Activated B cell treated with CpG ODN at 0.5 μM for 24 hours (primary cell): ENCODE data around the gene HK1. TPM values are rescaled to one million over a fixed set of nuclear protein-coding genes. Genes with fewer than 3 reads are reported as not detected.
"Not testable (repeated sequence)": the region's sequence is repeated elsewhere in the genome, so short reads cannot be mapped to it uniquely, and the experiment has no call there.

Source experiments
- ATAC-seq: fragments of 200-7000 bp; cut with Tn5 transposase; one replicate; pipeline ENCODE4 v1.10.0; 2021; ENCODE audit warnings: low read depth, mild to moderate bottlenecking, moderate library complexity
- CTCF ChIA-PET: fragments of 350-600 bp; sonication (Branson Sonifier 250); formaldehyde crosslinking; loops from one replicate; lab custom pipeline; 2021; ENCODE audit warnings: antibody characterized with exemption; lab: Charles Lee
- POLR2A ChIA-PET: fragments of 350-600 bp; sonication (Branson Sonifier 250); formaldehyde crosslinking; loops from one replicate; lab custom pipeline; 2021; ENCODE audit warnings: antibody characterized with exemption; lab: Charles Lee
- DNase-seq: peaks from one replicate; pipeline ENCODE4 v3.0.0; 2022
- H3K27ac Mint-ChIP-seq: one replicate; pipeline ENCODE4 v1.8.0; 2020; ENCODE audit warnings: mixed read lengths
- H3K27me3 Mint-ChIP-seq: one replicate; pipeline ENCODE4 v1.8.0; 2021; ENCODE audit warnings: mixed read lengths
- H3K36me3 Mint-ChIP-seq: one replicate; pipeline ENCODE4 v1.8.0; 2021; ENCODE audit warnings: low read depth, mixed read lengths
- H3K4me1 Mint-ChIP-seq: one replicate; pipeline ENCODE4 v1.8.0; 2021; ENCODE audit warnings: mixed read lengths
- H3K4me3 Mint-ChIP-seq: one replicate; pipeline ENCODE4 v1.8.0; 2020; ENCODE audit warnings: mild to moderate bottlenecking, mixed read lengths
- H3K9me3 Mint-ChIP-seq: one replicate; pipeline ENCODE4 v1.8.0; 2020; ENCODE audit warnings: mixed read lengths
- CTCF ChIP-seq: fragments of 200-600 bp; IDR thresholded peaks from one replicate; pipeline ENCODE4 v1.8.0; 2022; ENCODE audit warnings: antibody characterized with exemption, mild to moderate bottlenecking
- intact Hi-C: fragments of 100-400 bp; cut with micrococcal nuclease; formaldehyde crosslinking; loops from one replicate; pipeline ENCODE4 v1.15.1; 2024
- total RNA-seq: library from RNA; stranded (reverse); gene quantifications from 2 replicates; pipeline ENCODE4 v1.2.3, GENCODE V29; 2022

The HK1 gene
- total RNA-seq, 1 donor from 2014 or later: 47.2 TPM

- TF ChIP-seq CTCF: no peak
Observed at GRCh38 chr10:69303632-69304051, 25.3 kb downstream of the HK1 start.

GRCh38 chr10:69306421-69306820 is 28.1 kb downstream of the HK1 start:
- intact Hi-C loops: no loop called here
- Mint-ChIP-seq H3K27me3 (peaks cover 4% of the 10 kb centered on the region), H3K36me3 (no peaks in the 10 kb centered on the region), H3K4me3 (no peak overlapping the region), H3K9me3 (no peaks in the 10 kb centered on the region), H3K27ac (no peak overlapping the region), H3K4me1 (no peaks in the 10 kb centered on the region)
- no peak for TF ChIP-seq CTCF
- ATAC-seq (no peak), DNase-seq (no peak)
- POLR2A ChIA-PET: no interaction called here
- CTCF ChIA-PET: no interaction called here

More at GRCh38 chr10:69303632-69304051, 25.3 kb downstream of the HK1 start:
- peaks cover 4% of the 10 kb centered on the region for H3K27me3 Mint-ChIP-seq
- ATAC-seq (no peak), DNase-seq (no peak)
- no peaks in the 10 kb centered on the region for H3K9me3 Mint-ChIP-seq
- CTCF ChIA-PET: no interaction called here
- POLR2A ChIA-PET: no interaction called here
- H3K36me3 Mint-ChIP-seq: no peaks in the 10 kb centered on the region
- no peaks in the 10 kb centered on the region for H3K4me1 Mint-ChIP-seq
- intact Hi-C loops: no loop called here
- H3K4me3 Mint-ChIP-seq: no peak overlapping the region
- no peak overlapping the region for H3K27ac Mint-ChIP-seq

- ChIA-PET CTCF (interaction anchor here (0.8 kb wide), 1 partner anchor 20 kb away, joined by 3 read pairs; no protein-coding TSS in a partner anchor), POLR2A (no interaction called here)
- intact Hi-C loops: no loop called here
- Mint-ChIP-seq H3K9me3 (no peaks in the 10 kb centered on the region), H3K4me1 (no peaks in the 10 kb centered on the region), H3K4me3 (no peak overlapping the region), H3K27me3 (peaks cover 4% of the 10 kb centered on the region), H3K27ac (no peak overlapping the region), H3K36me3 (no peaks in the 10 kb centered on the region)
- DNase-seq (no peak), ATAC-seq (no peak)
- no peak for TF ChIP-seq CTCF
Observed at GRCh38 chr10:69307434-69307833, 29.1 kb downstream of the HK1 start.

- H3K4me3 Mint-ChIP-seq, H3K27ac Mint-ChIP-seq, POLR2A ChIA-PET, ATAC-seq, H3K4me1 Mint-ChIP-seq, DNase-seq, H3K36me3 Mint-ChIP-seq, CTCF ChIA-PET, H3K9me3 Mint-ChIP-seq, intact Hi-C loops, H3K27me3 Mint-ChIP-seq: not testable (repeated sequence)
Observed at GRCh38 chr10:69308304-69308703, 30.0 kb downstream of the HK1 start.

- CTCF ChIA-PET: no interaction called here
- DNase-seq (no peak), ATAC-seq (no peak)
- intact Hi-C loops: no loop called here
- Mint-ChIP-seq H3K9me3 (no peaks in the 10 kb centered on the region), H3K36me3 (no peaks in the 10 kb centered on the region), H3K4me1 (no peaks in the 10 kb centered on the region), H3K27ac (no peak overlapping the region), H3K27me3 (no peaks in the 10 kb centered on the region), H3K4me3 (no peak overlapping the region)
- no peak for TF ChIP-seq CTCF
- POLR2A ChIA-PET: no interaction called here
Observed at GRCh38 chr10:69311309-69311708, 33.0 kb downstream of the HK1 start.

GRCh38 chr10:69312528-69312927 is 34.2 kb downstream of the HK1 start:
- H3K4me3 Mint-ChIP-seq: no peak overlapping the region
- H3K27ac Mint-ChIP-seq: no peak overlapping the region
- ChIA-PET CTCF (no interaction called here), POLR2A (no interaction called here)
- no peak for TF ChIP-seq CTCF
- no peaks in the 10 kb centered on the region for H3K9me3 Mint-ChIP-seq
- peaks cover 5% of the 10 kb centered on the region for H3K4me1 Mint-ChIP-seq
- DNase-seq (no peak), ATAC-seq (no peak)
- H3K36me3 Mint-ChIP-seq: no peaks in the 10 kb centered on the region
- H3K27me3 Mint-ChIP-seq: no peaks in the 10 kb centered on the region
- intact Hi-C loops: no loop called here
